GM10248 (cell line): Measurements from ENCODE around the gene CYFIP1.

ENCODE experiments used
- CTCF ChIA-PET: fragments of 300-600 bp; sonication (Branson Sonifier 250); formaldehyde crosslinking; extraction: SDS; loops from one replicate; lab custom pipeline; 2021; ENCODE audit warnings: antibody characterized with exemption; lab: Yijun Ruan, JAX
- POLR2A ChIA-PET: fragments of 350-650 bp; sonication (Branson Sonifier 250); formaldehyde crosslinking; extraction: SDS; loops from one replicate; lab custom pipeline; 2020; ENCODE audit warnings: antibody characterized with exemption; lab: Yijun Ruan, JAX
- DNase-seq: peaks from one replicate; pipeline ENCODE4 v3.0.0; 2012; ENCODE audit errors: extremely low spot score
- CTCF ChIP-seq: IDR thresholded peaks from 2 replicates; pipeline ENCODE4 v1.5.1; 2012; ENCODE audit warnings: mild to moderate bottlenecking, low read depth; ENCODE audit errors: extremely low read depth, missing control alignments, control extremely low read depth

CYFIP1 gene

GRCh38 chr15:22961762-22962161, 18.4 kb downstream of the CYFIP1 start:
- TF ChIP-seq CTCF: no peak
- ChIA-PET CTCF (interaction anchor here (0.8 to 1.0 kb wide), 2 partner anchors 9 to 12 kb away, joined by 3 read pairs; no protein-coding TSS in a partner anchor), POLR2A (no interaction called here)
- DNase-seq: no peak

- no peak for DNase-seq
- no peak for TF ChIP-seq CTCF
- POLR2A ChIA-PET: no interaction called here
- CTCF ChIA-PET: no interaction called here
Observed at GRCh38 chr15:22960556-22960955, 19.6 kb downstream of the CYFIP1 start.

GRCh38 chr15:22960126-22960525, 20.0 kb downstream of the CYFIP1 start:
- POLR2A ChIA-PET: no interaction called here
- CTCF ChIA-PET: no interaction called here
- no peak for DNase-seq
- TF ChIP-seq CTCF: no peak

GRCh38 chr15:22959321-22960101, 20.7 kb downstream of the CYFIP1 start:
- no peak for TF ChIP-seq CTCF
- ChIA-PET CTCF (no interaction called here), POLR2A (no interaction called here)
- no peak for DNase-seq

GRCh38 chr15:22958487-22959280, 21.5 kb downstream of the CYFIP1 start:
- DNase-seq: no peak
- POLR2A ChIA-PET: no interaction called here
- CTCF ChIA-PET: interaction anchor here (1.1 kb wide), 1 partner anchor 9 kb away, joined by 4 read pairs; no protein-coding TSS in a partner anchor
- TF ChIP-seq CTCF: no peak

- ChIA-PET POLR2A (no interaction called here), CTCF (no interaction called here)
- no peak for TF ChIP-seq CTCF
- no peak for DNase-seq
Observed at GRCh38 chr15:22956978-22957260, 23.2 kb downstream of the CYFIP1 start.
